Measurements from ENCODE around the gene SFXN5. TPM values are rescaled to one million over a fixed set of nuclear protein-coding genes. Genes with fewer than 3 reads are reported as not detected.

Gene SFXN5
- total RNA-seq, 1 donor from 2014 or later: 13.3 TPM

DNA sequence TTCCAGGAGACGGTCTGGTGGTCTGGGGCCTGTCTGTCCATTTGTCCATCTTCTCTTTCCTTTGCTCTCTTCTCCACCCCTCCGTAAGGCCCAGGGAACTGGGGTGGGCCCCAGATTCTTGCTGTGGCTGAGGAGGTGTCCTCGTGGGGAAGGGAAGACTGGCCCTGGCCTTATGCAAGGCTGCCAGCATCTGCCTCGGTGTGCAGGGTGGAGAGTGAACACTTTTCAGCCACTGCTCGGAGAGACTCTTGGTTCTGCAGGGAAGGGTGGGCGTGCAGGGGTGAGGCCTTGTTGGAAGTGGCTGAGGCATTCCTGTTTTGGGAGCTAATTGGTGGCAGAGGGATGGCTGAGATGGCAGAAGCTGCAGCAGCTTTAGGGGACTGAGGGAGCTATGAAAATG lies 131.2 kb downstream of the SFXN5 start:
- no peak for DNase-seq (ENCODE audit: low spot score)
- intact Hi-C loops (cut with DNase I): no loop called here

DNA sequence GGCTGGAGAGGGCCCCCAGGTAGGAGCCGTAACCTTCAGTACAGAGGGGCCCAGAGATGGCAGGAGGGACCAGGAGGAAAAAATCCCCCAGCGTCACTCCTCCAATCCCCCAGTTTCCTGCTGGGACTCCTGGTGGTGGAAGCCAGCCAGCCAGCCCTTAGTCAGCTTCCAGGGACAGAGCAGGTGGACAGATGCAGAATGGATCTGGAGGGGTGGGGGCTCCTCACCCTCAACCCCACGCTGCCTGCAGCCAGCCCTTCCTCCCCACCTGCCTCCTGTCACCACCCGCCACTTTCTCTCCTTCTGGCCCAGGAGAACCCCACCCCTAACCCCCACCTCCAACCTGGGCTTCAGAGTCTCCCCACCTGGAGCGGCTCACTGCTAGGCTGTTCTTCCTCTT lies 133.1 kb downstream of the SFXN5 start:
- DNase-seq (ENCODE audit: low spot score): no peak
- intact Hi-C loops (cut with DNase I): no loop called here

DNA sequence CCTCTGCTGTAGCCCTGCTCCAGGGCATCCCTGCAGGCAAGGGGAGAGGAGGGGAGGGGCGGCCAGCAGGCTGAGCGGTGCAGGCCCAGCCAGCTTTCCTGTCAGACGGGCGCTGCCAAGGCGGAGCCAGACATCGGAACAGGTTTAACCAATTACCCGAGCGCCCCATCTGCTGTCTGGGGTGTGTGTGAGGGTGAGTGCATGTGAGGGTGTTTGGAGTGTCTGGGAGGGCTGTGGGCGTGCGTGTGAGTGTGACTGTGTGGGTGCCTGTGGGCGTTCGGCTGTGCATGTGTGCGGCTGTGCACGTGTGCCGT lies 134.2 kb downstream of the SFXN5 start:
- DNase-seq (ENCODE audit: low spot score): no peak

DNA sequence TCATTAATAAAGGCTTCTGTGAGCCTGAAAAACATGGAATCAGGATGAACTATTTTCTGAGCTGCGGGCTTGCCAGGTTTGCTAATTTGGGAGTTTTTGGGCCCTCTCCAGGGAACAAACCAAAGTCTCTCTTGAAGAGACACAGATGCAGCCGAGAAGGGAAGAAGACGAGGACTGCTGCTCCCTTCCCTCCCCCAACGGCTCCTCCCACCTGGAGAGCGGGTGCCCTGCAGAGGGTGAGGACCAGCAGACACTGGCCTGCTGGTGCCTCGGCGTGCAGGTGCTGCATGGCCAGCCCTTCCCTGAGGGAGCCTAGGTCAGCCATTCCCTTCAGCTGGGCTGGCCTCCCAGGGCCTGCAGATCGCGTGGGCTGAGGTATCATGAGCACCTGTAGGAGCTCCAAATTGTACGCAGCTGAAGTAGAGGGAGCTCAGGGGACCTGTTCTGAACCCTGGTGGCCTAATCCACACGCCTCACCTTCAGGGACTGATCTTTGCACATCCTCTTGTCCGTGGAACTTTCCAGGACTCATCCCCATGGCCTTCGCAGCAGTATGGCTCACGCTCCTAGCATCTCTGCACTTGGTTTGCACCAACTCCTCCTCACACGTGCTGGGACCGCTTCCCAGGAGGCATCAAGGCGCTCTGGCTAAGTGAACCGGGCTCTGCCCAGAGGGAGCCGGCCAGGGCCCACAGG lies 134.7 kb downstream of the SFXN5 start:
- DNase-seq (ENCODE audit: low spot score): no peak
- intact Hi-C loops (cut with DNase I): no loop called here

More for the DNA sequence above, 134.2 kb downstream of the SFXN5 start:
- intact Hi-C loops (cut with DNase I): no loop called here

DNA sequence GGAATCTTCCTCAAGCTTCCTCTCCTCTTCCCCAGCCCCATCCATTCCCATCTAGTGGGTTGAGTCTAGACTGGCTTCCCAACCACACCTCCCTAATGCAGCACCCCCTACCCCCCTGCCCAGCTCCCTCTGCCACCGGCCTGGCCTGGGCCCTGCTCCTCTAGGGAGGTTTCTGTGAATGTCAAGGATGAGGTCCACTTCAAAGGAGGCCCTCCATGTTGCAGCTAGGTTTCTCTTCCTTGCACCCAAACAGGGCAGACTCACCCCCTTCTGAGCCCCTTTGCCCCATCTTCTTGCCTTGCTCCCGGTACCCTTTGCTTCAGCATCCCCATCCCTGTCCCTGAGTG lies 135.9 kb downstream of the SFXN5 start:
- DNase-seq (ENCODE audit: low spot score): no peak
- intact Hi-C loops (cut with DNase I): no loop called here

DNA sequence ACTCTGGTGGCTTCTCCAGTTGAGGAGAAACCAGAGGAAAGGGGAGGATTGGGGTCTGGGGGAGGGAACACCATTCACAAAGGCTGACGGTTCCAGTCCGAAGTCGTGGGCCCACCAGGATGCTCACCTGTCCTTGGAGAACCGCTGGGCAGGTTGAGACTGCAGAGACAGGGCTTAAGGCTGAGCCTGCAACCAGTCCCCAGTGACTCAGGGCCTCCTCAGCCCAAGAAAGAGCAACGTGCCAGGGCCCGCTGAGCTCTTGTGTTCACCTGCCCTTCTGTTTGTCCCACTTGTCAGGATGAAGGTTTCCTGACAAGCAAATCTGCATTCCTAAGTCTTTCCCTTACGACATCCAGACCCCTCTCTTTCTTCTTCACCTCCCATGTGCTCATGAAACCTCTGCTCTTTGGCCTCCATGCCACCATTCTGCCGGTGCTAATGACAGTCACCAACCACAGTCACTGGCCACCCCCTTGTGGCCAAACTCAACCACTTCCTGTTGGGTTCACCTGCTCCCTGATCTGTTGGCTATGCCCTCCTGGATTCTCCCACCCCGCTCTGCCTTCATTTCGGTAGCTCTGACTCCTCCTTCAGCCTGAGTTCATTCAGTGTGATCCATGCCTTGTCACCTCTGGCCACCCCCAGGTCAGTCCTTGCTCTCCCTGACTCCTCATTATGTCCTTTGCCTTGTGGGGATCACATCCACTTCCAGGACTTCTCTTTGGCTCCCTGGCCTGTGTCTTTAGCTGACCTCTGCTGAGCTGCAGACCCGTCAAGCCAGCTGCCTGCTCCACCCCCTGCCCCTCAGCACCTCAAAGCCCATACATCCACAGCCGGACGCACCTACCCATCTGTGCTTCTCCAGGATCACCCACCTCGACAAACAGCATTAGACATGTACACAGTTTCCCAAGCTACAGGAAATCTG lies 136.6 kb downstream of the SFXN5 start:
- no peak for DNase-seq (ENCODE audit: low spot score)

DNA sequence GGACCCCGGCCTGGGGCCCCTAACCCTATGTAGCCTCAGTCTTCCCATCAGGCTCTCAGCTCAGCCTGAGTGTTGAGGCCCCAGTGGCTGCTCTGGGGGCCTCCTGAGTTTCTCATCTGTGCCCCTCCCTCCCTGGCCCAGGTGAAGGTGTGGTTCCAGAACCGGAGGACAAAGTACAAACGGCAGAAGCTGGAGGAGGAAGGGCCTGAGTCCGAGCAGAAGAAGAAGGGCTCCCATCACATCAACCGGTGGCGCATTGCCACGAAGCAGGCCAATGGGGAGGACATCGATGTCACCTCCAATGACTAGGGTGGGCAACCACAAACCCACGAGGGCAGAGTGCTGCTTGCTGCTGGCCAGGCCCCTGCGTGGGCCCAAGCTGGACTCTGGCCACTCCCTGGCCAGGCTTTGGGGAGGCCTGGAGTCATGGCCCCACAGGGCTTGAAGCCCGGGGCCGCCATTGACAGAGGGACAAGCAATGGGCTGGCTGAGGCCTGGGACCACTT lies 137.8 kb downstream of the SFXN5 start:
- intact Hi-C loops (cut with DNase I): no loop called here
- DNase-seq (ENCODE audit: low spot score): no peak

More for the DNA sequence above, 136.6 kb downstream of the SFXN5 start:
- intact Hi-C loops (cut with DNase I): no loop called here

DNA sequence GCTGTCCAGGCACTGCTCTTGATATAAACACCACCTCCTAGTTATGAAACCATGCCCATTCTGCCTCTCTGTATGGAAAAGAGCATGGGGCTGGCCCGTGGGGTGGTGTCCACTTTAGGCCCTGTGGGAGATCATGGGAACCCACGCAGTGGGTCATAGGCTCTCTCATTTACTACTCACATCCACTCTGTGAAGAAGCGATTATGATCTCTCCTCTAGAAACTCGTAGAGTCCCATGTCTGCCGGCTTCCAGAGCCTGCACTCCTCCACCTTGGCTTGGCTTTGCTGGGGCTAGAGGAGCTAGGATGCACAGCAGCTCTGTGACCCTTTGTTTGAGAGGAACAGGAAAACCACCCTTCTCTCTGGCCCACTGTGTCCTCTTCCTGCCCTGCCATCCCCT lies 138.3 kb downstream of the SFXN5 start:
- DNase-seq (ENCODE audit: low spot score): no peak
- intact Hi-C loops (cut with DNase I): no loop called here

DNA sequence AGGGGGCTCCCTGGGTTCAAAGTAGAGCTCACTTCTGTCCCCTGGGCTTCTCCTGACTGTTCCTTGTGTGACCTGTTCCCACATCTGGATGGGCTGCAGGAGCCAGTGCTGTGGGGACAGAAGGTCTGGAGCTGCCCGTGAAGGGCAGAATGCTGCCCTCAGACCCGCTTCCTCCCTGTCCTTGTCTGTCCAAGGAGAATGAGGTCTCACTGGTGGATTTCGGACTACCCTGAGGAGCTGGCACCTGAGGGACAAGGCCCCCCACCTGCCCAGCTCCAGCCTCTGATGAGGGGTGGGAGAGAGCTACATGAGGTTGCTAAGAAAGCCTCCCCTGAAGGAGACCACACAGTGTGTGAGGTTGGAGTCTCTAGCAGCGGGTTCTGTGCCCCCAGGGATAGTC lies 138.7 kb downstream of the SFXN5 start:
- no peak for DNase-seq (ENCODE audit: low spot score)
- intact Hi-C loops (cut with DNase I): no loop called here

DNA sequence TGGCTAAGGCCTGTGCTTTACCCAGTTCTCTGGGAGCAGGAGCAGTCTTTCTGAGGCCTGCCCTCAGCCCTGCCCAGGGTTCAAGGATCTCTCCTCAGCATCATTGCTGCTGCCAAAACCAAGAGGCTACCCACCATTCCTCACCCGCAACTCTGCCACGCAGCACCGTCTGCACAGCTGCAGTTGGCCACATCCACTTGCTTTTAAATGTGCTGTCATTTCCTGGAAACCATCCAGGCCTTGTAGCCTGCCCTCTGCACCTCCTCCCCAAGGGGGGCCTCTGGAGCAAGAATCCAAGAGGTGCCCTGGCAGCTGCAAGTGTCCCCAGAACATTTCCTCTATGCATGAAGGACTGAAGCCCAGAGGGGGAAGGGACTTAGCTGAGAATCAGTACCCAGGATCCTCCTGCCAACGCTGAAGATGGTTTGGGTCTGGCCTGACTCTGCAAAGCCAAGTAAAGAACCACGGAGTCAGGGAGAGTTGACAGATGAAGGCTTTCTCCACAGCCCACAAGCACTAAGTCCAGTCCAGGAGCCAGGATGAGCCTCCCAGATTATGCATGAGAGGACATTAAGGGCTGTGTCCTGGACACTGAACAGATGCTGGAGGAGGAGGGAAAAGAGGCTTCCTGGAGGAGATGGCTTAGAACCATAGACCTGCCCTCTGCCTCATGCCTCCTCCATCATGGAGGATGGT lies 139.3 kb downstream of the SFXN5 start:
- no peak for DNase-seq (ENCODE audit: low spot score)
- intact Hi-C loops (cut with DNase I): no loop called here

DNA sequence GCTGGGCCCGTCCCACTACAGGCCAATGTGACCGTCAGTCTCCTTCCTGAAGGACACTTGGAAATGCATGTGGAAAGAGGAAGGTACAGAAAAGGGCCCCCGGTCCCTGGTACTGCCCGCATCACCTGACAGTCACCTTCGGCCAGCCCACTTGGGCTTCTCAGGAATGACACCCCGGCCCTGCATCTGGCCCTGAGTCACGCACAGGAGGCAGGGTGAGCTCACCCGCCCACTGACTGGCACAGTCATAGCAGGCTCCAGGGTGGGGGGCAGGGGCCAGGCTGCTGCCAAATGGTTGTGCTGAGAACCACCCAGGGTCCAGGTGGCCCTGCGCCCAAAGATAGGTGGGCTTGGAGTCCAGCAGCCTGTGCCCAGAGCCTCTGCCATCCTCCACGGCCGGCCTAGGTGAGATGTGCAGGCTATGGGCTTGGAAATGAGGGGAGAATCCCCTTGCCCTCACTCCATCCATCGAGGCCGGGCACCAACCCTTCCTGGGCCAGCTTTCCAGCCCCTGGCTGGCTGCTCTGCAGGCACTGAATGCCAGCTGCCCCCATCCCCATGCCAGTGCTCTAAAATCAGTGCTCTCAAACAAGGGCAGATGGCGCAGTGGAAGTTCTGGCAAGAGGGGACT lies 140.1 kb downstream of the SFXN5 start:
- peak; percentile 71 for DNase-seq (ENCODE audit: low spot score)
- intact Hi-C loops (cut with DNase I): no loop called here

DNA sequence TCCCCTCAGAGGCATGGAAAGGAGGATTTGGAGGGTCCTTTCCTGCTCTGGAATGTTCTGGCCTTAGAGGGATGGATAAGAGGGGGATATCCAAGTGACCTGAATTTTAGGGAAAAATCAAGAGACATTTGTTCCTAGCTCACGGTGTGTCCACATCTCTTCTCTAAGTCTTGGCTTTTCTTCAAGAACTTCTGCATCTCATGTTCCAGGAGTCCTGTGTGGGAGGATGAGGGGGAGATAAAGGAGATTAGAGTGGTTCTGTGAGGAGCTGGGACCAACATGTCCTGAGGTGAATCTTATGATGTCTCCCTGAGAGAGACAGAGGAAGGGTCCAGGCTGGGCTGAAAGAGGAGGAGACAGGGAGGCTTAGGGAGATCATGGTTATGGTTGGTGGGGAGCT lies 142.5 kb downstream of the SFXN5 start:
- intact Hi-C loops (cut with DNase I): no loop called here
- peak; percentile 20 for DNase-seq (ENCODE audit: low spot score)

DNA sequence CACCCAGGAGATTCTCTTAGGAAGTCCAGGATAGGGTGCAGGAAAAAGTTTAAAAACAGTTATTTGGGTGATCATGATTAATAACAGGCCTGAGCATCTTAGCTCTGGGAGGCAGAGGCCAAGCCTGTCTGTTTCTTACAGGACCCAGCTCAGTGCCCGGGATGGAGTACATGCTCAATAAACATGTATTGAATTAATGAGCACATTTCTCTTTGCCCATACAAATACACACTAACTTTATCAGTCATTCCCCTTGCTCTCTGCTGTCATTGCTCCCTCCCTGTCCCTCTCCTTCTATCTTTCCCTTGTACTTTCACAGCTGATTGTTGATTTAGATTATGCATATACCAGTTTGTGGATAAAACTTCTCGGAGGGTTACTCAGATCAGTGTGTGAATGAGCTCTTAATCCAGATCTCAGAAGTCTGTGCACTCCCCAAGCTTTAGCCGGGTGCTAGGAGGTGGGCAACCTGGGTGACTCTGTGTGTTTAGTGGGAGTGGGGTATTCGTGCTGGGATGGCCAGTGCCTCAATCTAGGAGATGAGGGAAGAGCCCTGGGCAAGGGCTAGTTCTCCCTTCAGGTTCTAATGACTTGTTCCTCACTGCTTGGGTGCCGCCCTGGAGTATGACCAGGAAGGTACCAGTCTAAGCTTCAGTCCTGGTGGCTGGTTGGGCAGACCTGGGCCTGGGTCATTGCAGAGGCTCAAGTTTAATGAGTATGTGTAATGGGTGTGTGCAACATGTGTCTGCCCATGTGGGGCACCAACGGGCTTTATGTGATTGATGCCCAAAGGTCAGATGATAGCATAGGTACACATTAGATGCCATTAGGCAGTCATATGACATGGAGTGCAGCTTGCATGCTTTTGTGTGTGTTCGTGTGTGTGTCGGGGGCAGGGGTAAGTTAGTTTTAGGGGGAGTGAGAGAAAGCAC lies 143.6 kb downstream of the SFXN5 start:
- intact Hi-C loops (cut with DNase I): no loop called here
- peak; percentile 67 for DNase-seq (ENCODE audit: low spot score)

DNA sequence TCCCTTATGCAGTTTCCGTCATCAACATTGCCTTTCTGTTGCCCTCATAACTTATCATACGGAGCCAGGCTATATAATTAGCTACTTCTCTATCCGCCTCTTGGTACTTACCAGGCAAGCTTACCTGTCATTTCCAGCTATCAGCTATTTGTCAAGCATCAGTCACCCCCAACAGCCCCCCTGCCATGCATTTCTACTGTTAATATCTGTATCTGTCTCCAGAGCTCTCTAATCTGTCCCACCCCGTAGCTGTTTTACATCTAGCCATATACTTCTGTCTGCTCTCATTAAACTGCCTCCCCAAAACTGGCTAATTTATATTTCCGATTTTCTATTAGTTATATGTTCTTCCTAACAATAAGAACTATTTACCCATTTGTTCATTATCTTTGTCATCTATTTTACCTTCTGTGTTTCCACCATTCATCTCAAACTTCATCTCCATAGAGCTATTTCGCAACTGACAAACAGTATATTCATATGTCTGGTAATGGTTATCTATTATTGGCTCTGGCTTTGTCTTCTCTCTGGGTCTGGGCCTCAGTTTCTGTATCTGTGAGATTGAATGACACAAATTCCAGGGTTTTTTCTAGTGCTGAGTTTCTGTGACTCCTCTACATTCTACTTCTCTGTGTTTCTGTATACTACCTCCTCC lies 144.6 kb downstream of the SFXN5 start:
- intact Hi-C loops (cut with DNase I): no loop called here
- DNase-seq (ENCODE audit: low spot score): no peak

DNA sequence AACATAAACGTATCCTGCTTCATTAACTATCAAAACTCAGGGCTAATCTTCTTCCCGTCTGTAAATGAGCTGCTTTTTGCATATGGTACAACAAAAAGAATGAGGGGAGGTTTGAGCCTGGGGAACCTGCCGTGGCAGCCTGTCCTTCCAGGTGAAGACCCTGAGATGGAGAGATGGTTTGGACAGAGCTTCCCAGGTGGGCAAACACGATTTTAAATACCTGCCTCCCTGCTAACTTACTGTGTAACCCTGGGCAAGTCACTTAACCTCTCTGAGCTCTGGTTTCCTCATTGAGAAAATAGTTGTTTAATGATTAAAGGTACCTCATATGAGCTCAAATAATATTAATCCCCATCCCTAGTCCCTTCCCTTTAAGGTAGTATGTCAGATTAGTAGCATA lies 145.1 kb downstream of the SFXN5 start:
- intact Hi-C loops (cut with DNase I): no loop called here
- no peak for DNase-seq (ENCODE audit: low spot score)

DNA sequence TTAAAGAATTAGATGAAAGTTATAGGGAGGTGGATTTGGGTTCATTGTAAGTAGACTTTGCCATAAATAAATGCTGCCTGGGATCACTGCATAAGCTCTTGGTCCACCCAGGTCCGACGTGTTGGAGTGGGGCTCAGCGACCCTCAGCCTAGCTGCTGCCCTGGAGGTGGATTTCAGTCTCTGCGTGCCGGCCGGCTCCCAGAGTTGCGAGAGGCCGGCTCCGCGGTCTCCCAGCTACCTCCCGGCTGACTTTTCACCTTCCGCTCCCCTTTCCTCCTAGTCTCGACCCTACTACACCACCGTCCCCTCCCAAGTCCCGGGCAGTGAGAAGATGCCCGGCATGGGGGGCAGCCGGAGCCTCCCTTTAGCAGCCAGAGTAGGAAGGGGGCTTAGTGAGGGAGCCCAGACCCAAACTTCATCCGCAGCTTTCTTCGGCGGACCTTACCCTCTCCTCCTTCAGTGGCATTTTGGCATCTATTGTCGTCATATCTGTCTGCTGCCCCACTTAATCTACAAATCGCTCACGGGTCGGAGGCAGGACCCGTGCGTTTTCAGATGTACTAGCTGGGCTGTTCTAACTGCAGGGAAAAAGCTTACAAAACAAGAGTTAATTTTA lies 146.1 kb downstream of the SFXN5 start:
- peak; percentile 66 for DNase-seq (ENCODE audit: low spot score)
- intact Hi-C loops (cut with DNase I): no loop called here

DNA sequence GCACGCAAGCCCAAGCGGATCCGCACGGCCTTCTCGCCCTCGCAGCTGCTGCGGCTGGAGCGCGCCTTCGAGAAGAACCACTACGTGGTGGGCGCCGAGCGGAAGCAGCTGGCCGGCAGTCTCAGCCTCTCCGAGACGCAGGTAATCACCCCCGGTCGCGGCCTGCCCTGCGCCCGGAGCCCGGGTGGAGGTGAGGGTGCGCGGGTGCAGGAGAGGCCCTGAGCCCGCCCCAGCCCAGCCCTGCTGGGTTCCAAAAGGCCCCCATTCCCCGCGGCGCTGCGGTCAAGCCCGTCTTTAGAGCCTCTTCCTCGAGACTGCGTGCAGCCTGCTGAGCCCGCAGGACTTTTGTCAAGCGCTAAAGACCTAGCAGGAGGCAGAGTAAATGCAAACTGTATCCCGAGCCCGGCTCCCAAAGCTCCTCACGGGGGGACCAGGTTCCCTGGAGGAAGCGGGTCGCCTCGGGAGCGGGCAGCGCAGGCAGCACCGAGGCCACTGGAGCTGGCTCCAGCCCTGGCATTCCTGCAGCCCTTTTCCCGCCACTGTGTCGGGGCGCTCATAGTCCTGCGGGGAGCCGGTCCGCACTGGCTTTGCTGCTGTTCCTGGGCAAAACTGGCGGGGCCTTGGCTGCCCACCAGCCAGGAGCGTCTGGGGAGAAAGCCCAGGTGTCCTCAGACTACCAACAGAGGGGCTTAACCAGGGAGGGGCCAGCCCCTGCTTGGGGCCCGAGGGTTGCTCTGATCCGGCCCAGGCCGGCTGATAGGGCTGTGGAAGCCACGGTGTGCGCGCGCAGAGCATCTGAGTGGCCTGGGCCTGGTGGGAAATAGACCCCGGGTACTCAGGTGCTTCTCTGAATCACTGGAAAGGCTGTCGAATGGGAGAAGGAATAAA lies 146.9 kb downstream of the SFXN5 start:
- intact Hi-C loops (cut with DNase I): no loop called here
- DNase-seq (ENCODE audit: low spot score): peak; percentile 70

Data from cardiac septum (tissue), 1 donor.